Activated CD4-positive, alpha-beta T cell treated with anti-CD3 and anti-CD28 coated beads, Interleukin-2, amount 50 U/mL, for 16 hours (primary cell): ENCODE data around the gene FAM216A.
"Not testable (repeated sequence)": the region's sequence is repeated elsewhere in the genome, so short reads cannot be mapped to it uniquely, and the experiment has no call there.

Experiments
- DNase-seq: peaks from one replicate; pipeline ENCODE4 v3.0.0-alpha.2; 2020

The FAM216A gene

DNA sequence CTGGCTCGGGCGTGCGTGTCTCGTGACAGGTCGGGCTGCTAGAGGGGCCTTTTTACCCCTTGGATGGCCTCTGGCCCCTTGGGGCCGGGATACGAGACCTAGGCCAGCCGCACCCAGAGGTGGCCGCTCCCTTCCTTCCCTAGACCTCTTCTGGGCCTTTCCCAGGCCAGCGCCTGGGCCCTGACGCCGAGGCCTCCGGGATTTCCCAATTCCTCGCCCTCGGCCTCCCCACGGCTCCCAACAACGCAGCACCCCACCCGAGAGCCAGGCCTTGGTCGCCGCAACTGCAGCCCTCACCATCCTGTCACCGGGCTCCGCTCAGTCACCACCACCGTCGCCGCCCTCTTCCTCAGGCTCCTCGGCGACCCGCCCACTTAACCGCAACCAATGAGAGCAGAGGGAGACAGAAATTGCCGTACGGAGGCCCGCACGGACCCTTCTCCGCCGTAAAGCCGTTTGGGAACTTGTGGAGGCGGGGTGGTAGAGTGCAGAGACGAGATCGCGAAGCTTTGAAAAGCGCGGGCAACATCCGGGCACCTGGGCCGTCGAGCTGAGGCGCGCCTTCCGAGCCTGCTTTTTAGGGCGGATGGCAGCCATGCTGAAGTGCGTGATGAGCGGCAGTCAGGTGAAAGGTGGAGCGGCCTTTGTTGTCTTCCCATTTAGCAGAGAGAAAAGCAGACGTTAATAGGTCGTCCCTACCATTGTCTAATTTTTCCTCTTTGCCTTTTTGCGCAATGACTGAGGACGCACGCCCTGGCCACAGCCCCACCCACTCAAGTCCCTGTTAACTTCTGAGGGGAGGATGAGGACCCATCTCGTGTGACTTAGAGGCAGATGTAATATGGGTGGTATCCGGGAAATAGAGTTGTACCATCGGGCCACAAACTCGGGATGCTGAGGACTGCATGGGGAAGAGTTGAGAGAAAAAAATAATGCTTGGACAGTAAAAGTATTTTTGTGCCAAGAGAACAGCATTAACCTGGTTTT lies 33.4 kb downstream of the FAM216A start, which contains the start of the genes RAD9B and VPS29:
TSS of gene RAD9B (plus strand) at position 580 of the 987 bp plus-strand sequence. CDS start at position 587, 7 bp downstream.
TSS of gene VPS29 (minus strand) at position 360 of the 987 bp plus-strand sequence. CDS start at position 300, 60 bp downstream.
- DNase-seq: peak; percentile 99

DNA sequence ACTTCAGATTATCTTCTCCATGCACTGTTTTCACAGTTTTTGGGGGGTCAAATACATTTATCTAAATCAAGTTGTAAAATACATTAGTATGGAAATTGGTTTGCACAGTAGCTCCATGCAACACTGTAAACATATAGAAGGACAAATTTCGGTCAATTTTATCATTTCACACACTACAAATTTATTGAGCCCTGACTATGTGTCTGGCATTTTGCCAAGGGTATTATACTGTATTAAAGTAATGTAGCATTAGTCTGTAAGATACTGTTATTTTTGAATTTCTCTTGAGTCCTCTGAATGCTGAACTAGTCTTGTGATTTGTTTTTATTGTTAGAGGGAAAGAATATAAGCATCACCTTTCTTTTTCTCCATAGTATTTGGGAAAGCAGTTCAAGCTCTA lies 34.8 kb downstream of the FAM216A start:
- no peak for DNase-seq

DNA sequence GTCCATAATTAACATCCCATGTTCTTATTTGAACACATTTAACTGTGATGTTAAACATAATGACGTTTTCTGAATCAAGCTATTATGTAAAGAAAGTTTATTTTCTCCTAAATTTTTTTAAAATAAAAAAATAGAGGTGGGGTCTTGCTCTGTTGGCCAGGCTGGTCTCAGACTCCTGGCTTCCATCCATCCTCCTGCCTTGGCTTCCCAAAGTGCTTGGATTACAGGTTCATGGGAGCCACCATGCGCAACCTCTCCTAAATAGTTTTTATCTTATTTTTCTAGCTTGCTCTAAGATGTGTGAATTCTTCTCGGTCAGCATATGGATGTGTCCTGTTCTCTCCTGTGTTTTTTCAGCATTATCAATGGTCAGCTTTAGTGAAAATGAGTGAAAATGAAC lies 36.7 kb downstream of the FAM216A start:
- no peak for DNase-seq

DNA sequence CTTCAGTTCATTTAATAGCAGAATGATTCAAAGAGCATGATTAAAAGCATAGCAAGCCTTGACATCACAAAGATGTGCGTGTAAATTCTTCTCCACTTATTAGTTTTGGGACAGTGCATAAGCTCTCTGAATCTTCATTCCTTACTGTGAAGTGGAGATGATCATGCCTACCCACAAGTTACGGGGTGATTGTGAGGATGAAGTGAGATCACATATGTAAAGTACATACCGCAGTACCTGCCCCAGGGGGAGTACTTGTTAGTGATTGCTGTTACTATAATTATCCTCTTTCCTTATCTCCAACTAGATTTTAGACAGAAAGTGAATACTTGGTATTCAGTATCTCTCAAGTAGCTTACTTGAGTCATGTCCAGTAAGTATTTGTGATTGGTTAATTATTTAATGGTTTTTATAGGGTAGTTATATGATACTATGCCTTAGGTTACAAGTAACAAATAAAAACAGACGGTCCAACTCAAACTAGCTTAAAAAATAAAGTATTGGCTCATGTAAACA lies 39.5 kb downstream of the FAM216A start:
- DNase-seq: no peak

DNA sequence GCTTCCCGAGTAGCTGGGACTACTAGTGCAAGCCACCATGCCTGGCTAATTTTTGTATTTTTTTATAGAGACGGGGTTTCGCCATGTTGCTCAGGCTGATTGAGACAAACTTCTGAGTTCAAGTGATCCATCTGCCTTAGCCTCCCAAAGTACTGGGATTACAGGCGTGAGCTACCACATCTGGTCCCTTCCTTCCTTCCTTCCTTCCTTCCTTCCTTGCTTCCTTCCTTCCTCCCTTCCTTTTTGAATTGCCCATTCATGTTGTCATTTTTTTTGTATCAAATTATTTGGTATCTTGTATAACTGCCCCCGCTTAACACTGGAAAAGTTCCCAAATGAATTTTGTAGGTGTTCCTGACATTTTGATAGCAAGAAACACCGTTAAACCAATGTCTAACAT lies 45.2 kb downstream of the FAM216A start:
- no peak for DNase-seq

DNA sequence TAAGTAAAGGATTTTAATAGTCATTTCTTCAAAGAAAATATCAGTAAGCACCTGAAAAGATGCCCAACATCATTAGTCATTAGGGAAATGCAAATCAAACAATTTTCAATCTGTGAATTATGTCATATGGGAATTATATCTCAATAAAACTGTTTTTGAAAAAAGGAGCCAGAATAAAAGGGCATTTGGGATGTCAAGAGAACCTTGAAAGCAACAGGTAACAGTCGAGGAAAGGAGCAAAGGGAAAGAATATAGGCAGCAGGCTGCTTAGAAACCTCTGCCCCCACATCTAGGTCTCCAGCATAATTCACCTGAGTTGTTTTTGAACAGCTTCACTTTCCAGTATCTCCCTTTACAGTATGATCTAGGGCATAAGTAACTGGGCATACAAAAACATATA lies 45.7 kb downstream of the FAM216A start:
- DNase-seq: no peak

DNA sequence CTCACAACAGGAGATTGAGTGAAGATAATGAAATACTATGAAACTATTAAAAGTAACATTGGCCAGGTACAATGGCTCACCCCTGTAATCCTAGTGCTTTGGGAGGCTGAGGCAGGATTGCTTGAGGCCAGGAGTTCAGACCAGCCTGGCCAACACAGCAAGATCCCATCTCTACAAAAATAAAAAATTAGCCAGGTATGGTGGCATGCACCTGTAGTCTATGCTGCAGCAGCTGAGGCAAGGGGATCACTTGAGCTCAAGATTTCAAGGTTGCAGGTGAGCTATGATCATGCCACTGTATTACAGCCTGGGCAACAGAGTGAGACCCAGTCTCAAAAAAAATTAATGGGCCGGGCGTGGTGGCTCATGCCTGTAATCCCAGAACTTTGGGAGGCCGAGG lies 48.4 kb downstream of the FAM216A start:
- DNase-seq: no peak

DNA sequence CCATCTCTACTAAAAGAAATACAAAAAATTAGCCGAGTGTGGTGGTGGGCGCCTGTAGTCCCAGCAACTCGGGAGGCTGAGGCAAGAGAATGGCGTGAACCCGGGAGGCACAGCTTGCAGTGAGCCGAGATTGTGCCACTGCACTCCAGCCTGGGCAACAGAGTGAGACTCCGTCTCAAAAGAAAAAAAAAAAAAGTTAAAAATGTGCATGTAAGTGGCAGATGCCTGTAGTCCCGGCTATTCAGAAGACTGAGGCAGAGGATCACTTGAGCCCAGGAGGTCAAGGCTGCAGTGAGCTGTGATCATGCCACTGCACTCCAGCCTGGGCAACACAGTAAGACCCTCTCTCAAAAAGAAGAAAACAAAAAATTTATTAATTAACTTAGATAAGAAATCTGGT lies 49.4 kb downstream of the FAM216A start:
- not testable (repeated sequence) for DNase-seq

DNA sequence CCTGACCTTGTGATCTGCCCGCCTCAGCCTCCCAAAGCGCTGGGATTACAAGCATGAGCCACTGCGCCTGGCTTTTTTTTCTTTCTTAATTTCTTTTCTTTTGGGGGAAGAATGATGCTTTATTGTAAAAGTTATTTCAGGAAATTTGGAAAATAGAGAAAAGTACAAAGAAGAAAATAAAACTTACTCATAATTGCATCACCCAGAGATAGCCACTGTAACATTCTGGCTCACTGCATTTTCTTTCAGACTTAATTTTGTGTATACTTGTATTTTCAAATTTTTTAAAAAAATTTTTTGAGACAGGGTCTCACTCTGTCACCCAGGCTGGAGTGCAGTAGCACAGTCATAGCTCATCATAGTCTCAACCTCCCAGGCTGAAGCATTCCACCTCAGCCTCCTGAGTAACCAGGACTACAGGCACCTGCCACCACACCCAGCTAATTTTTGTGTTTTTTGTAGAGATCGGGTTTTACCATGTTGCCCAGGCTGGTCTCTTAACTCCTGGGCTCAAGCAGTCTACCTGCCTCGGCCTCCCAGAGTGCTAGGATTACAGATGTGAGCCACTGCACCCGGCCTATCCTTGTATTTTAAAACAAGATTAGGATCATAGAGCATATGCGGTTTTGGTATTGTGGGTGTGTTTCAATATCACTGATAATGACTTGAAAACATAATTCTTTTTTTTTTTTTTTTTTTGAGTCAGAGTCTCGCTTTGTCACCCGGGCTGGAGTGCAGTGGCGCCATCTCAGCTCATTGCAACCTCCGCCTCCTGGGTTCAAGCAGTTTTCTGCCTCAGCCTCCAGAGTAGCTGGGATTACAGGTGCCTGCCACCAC lies 52.4 kb downstream of the FAM216A start:
- DNase-seq: peak; percentile 59

DNA sequence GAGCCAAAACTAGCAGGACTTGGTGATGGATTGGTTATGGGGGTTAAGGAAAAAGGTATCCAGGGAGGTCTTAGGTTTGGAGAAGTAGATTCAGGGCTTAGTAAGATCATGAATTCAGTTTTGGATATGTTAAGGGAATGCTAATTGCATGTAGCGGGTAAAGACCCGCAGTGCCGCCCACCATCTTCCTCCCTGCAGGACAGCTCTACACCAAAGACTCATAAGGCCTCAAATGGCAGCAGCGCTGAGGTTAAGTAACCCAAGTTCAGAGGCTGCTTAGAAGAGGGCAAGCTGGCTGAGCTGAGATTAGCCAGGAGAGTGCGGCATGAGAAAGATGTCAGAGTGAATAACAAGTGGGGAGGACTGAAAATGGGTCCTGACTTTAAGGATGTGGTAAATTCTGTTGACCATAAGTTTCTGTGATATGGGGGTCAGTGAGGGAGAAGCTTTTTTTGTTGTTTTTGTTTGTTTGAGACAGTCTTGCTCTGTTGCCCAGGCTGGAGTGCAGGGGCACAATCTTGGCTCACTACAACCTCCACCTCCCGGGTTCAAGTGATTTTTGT lies 59.7 kb downstream of the FAM216A start:
- no peak for DNase-seq

DNA sequence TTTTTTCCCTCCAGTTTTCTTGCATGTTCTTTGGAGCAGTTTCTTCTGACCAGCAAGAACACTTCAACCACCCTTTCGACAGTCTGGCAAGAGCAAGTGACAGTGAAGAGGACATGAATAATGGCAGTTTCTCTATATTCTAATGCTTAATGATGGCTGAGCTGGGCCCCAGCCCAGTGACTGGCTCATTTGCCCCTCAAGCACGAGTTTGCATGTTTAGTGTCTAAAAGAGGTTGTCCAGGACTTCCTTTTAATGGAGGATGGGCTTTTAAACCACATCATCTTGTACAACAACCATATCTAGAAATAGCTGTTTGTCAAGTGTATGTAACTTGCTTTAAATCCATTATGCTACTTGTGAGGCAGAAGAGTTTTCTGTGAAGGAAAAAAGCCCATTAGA lies 61.9 kb downstream of the FAM216A start:
- DNase-seq: no peak

DNA sequence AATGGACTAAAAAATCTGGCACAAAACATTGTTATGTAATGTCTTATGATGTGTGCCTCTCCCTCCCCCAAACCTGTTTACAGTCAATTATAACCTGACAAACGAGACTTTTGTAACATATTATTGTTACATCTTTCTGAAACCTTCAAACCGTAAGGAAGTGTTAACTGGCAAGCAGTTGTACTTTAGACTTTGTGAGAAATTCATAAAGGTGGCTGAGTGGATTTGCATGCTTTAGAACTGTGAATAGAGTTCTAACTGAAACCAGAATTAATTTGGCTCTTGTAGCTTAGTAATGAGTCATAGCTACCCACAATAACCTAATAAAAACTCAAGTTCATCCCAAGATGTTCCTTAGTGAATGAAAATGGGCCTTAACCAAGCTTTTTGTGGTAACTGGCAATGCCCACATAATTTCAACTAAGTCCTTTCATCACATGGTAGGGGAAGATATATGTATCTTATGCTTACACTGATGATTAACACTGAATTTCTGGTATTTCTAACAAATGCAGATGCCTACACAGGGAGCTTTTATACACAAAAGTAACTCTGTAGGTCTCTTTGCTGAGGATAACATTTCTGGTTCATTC lies 63.2 kb downstream of the FAM216A start:
- DNase-seq: peak; percentile 41

DNA sequence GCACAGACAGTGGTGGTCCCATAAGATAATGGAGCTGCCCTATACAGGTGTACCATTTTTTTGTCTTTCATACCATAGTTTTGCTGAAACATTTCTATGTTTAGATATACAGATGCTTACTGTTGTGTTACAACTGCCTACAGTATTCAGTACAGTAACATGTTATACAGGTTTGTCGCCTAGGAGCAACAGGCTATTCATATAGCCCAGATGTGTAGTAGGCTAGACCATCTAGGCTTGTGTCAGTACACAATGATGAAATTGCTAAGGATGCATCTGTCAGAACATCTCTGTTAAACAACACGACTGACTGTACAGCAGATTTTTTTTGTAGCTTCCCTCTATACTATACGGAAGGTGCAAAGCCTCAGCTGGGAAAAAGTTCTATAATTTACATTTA lies 64.0 kb downstream of the FAM216A start:
- DNase-seq: no peak

DNA sequence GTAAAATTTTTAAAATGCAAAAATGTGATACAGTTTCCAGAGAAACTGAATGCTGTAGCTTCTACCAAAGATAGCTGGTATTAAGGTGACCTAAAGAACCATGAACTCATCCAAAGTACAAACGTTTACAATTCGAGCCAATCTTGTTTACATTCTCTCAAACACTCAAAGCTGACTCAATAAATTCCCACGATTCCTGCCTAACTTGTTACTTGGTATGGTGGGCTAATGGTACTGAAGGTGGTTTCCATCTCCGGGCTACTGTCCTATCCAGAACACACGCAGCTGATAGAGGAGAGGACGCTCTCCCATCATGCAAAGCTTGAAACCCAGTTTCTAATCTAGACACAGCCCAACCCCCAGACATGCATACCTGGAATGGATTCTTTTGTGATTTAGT lies 65.0 kb downstream of the FAM216A start:
- no peak for DNase-seq

DNA sequence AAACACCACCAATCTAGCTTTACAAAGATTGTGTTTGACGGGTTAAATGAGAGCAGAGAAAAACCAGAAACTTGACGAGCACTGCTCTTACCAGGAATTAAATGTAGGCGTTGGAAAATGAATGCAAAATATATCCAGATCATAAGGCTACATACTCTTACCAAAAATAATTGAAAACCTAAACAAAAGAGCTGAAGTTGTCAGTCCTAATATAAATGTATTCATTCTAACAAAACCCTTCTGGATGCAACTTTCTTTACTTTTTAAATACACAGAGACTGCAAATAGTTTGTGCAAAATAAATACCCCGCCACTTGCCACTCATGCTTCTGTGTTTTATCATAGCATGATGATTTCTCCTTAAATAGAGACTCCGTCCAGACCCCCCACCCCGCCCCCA lies 66.2 kb downstream of the FAM216A start:
- DNase-seq: no peak

DNA sequence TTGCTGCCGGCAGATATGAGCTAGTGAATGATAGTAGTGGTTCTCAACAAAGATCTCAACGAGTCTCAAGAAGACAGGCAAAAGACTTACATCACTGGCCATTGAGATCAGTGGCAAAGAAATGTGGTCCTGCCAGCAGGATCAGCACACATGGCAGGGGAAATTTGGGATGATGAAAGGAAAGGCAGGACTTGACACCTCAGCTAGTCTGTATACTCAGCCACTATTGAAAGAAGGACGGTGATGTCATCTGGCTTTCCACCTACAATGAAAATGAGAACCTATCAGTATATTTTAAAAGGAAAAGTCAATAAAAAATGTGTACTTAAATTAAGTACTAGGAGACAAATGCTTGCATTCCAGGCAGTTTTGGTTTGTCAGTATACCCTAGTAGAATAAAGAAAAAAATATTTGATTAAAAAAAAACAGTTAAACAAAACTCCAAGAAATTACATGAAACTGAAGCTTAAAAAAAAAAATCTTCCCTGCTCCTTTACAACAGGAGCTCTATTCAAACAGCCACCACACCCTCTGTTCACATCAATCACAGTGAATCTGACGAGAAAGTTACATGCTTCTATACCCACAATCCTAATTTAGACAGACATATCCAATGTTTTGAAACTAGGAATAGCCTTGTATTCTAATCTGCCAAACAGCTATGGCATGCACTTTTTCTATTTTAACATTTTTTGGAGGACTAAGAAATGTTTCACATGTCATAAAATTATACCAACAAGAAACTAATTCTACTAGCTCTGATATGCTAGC lies 68.4 kb downstream of the FAM216A start:
- no peak for DNase-seq

DNA sequence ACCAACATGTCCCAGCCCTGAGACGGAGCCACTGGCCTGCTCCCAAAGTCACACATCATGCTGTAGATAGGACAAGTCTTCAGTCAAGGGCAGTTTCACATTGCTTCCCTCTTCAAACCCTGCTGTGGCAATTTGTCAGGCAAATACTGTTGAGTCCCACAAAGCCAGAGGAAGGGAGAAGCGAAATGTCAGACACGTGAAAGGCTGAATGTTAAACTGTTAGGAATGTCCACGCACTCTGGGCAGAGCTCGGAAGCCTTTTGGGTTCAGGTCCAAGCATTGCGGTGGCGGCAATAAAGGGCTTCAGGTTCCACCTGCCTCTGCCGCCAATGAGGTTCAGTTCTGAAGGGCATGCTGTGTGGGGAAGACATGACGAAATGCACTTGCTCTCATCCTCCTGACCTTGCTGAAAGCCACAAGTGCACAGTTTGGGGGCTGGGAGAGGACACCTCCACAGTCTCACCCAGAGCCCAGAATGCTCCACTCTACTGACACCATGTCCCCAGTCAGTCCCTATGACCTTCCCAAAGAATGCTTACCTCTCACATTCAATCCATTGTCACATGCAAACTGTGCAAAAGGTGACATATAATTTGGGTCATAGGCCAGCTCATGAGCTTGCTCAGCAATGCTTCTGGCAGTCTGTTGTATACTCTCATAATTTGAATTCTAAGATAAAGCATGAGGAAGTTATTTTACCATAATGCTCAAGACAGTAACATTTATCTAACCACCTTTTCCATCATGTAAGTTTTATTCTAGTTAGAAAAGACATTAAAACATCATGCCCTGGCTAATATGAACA lies 69.2 kb downstream of the FAM216A start:
- no peak for DNase-seq

DNA sequence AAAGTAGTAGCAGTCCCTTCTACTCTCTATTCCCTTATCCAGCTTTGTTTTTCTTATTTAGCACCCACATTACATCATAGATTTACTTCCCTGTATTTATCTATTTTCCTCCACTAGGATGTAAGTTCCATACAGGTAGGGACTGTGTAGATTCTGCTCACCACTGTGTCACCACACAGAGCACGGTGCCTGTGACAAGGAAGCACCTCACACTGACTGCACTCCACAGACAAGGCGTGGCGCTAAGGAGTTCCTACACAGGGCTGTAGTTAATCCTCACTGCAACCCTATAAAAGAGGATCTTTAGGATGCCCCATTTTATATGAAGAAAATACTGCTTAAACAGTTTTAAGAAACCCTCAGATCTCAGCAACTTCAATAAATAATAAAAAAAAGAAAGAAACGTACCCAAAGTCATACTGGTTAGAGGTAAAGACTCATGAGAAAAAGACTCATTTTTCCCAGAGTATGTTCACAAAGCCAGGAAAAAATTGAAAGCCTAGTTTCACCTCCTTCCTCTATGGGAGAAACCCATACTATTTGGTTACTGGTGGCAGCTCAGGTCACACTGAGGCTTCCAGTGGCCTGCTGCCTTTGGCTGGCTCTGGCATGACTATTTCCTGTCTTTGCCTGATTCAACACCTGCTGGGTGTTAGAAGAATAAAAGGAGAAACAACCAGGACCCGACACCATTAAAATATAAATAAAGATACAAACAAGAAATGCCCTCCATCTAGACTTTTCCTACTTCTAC lies 70.4 kb downstream of the FAM216A start:
- no peak for DNase-seq
